ENCODE results near the gene MED27. TPM values are rescaled to one million over a fixed set of nuclear protein-coding genes. Genes with fewer than 3 reads are reported as not detected.

The MED27 gene
- total and polyA plus RNA-seq, 2 of the 4 experiments (the other 2 are of a cell fraction) = 50.2 to 63.4 TPM

- H3K4me3 ChIP-seq (ENCODE audit: insufficient read depth, low read depth, low read length) = no peak overlapping the region
- ATAC-seq (ENCODE audit: low read depth) (no peak), DNase-seq (no peak)
- BruUV-seq (replicated peaks) = no TSS peak
- intact Hi-C loops (cut with micrococcal nuclease) = no loop called here
- no peak overlapping the region for H3K14ac ChIP-seq (replicated peaks; ENCODE audit: low read depth, low read length)
- no peak overlapping the region for H2AFZ ChIP-seq (replicated peaks; ENCODE audit: low read length, poor library complexity)
- no peak overlapping the region for H4K91ac ChIP-seq (ENCODE audit: insufficient read depth, low read depth, low read length)
- no peaks in the 10 kb centered on the region for H3K9me3 ChIP-seq (ENCODE audit: control insufficient read depth, insufficient read depth, low read length)
- H3K18ac ChIP-seq (ENCODE audit: low read depth, low read length) = no peak overlapping the region
- no peak overlapping the region for H2BK20ac ChIP-seq (ENCODE audit: low read depth, low read length)
- no peaks in the 10 kb centered on the region for H3K36me3 ChIP-seq (ENCODE audit: control insufficient read depth, insufficient read depth, low read length)
- no peak overlapping the region; the same call in 1 of the 2 replicates for H3K23ac ChIP-seq (ENCODE audit: low read depth, low read length)
- TF ChIP-seq NFE2L2 (IDR thresholded peaks at IDR 0.05; ENCODE audit: low read depth, low read length) (no peak), RCOR1 (IDR thresholded peaks at IDR 0.05; ENCODE audit: insufficient replicate concordance, low read length) (no peak), CHD1 (IDR thresholded peaks at IDR 0.05; ENCODE audit: low read depth, low read length) (no peak), USF2 (IDR thresholded peaks at IDR 0.05; ENCODE audit: low read depth, low read length) (no peak), CEBPB (IDR thresholded peaks at IDR 0.05; ENCODE audit: low read depth, low read length) (no peak), BHLHE40 (IDR thresholded peaks at IDR 0.05; ENCODE audit: low read depth, low read length) (no peak), RFX5 (IDR thresholded peaks at IDR 0.05; ENCODE audit: low read depth, low read length) (no peak)
- TF ChIP-seq, protein P1, sequence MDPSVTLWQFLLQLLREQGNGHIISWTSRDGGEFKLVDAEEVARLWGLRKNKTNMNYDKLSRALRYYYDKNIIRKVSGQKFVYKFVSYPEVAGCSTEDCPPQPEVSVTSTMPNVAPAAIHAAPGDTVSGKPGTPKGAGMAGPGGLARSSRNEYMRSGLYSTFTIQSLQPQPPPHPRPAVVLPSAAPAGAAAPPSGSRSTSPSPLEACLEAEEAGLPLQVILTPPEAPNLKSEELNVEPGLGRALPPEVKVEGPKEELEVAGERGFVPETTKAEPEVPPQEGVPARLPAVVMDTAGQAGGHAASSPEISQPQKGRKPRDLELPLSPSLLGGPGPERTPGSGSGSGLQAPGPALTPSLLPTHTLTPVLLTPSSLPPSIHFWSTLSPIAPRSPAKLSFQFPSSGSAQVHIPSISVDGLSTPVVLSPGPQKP (IDR thresholded peaks at IDR 0.05; ENCODE audit: borderline replicate concordance, low read depth, low read length) = no peak
- no peak overlapping the region for H4K5ac ChIP-seq (ENCODE audit: low read depth, low read length)
- H3K4me1 ChIP-seq (ENCODE audit: control insufficient read depth, insufficient read depth, low read length) = peaks cover 2% of the 10 kb centered on the region
- H2BK15ac ChIP-seq (ENCODE audit: low read depth, low read length) = no peak overlapping the region
- no peak overlapping the region for H2BK120ac ChIP-seq (ENCODE audit: low read depth, low read length)
- CTCF ChIA-PET = no interaction called here
- H4K20me1 ChIP-seq (ENCODE audit: insufficient read depth, low read length) = 0 out of 2 replicates have a peak, but pooled peaks cover under 1% of the 10 kb centered on the region
- no peak overlapping the region for H2BK5ac ChIP-seq (ENCODE audit: low read depth, low read length, poor library complexity, severe bottlenecking)
- no peak overlapping the region for H2AK9ac ChIP-seq (replicated peaks; ENCODE audit: low read depth, low read length, poor library complexity)
- H3K56ac ChIP-seq (ENCODE audit: extremely low read depth, insufficient read depth, low read length) = no peak overlapping the region
- H3K27ac ChIP-seq (ENCODE audit: insufficient read depth, low read length) = no peak overlapping the region
- peaks cover 10% of the 10 kb centered on the region; the same call in 1 of the 2 replicates for H3K9me1 ChIP-seq (ENCODE audit: insufficient read depth, low read length)
- H4K8ac ChIP-seq (ENCODE audit: low read depth in 2 of 2, low read length in 2 of 2) = no peak overlapping the region
- no peak overlapping the region for H3K4ac ChIP-seq (ENCODE audit: low read depth, low read length)
- H3K9ac ChIP-seq (ENCODE audit: low read depth, low read length) = no peak overlapping the region
- POLR2A ChIA-PET (ENCODE audit: unreplicated experiment) = no interaction called here
- H2AK5ac ChIP-seq (ENCODE audit: low read depth, low read length) = no peak overlapping the region
- in situ Hi-C loops (cut with MboI; ENCODE audit: low sequenced_read_pairs) = no loop called here
- peaks cover 0 to 7% of the 10 kb centered on the region in 2 experiments; a peak in 3 of 4 replicates for H3K79me1 ChIP-seq (ENCODE audit: low read depth in 1 of 2, low read length in 2 of 2)
- WGBS, 2 experiments (ENCODE audit: extremely low coverage in 2 of 2, insufficient read length in 1 of 2) = no CpG with 5 or more reads among the region's 4 CpGs
- dilution Hi-C loops (cut with HindIII; ENCODE audit: low sequenced_read_pairs, unreplicated experiment) = no loop called here
- no peak overlapping the region for H3K4me2 ChIP-seq (ENCODE audit: low read depth, low read length)
- H3K27me3 ChIP-seq (ENCODE audit: control insufficient read depth, insufficient read depth, low read length) = no peaks in the 10 kb centered on the region
Measured at GRCh38 chr9:131880833-131881583, 198.7 kb downstream of the MED27 start.
